NCI-H526 (cell line): Measurements from ENCODE around the gene KCNMA1.

Experiments used
- DNase-seq, 2 experiments: peaks; one replicate each; lab custom pipeline; 2025; lab: John Stamatoyannopoulos, UW

The KCNMA1 gene

DNA sequence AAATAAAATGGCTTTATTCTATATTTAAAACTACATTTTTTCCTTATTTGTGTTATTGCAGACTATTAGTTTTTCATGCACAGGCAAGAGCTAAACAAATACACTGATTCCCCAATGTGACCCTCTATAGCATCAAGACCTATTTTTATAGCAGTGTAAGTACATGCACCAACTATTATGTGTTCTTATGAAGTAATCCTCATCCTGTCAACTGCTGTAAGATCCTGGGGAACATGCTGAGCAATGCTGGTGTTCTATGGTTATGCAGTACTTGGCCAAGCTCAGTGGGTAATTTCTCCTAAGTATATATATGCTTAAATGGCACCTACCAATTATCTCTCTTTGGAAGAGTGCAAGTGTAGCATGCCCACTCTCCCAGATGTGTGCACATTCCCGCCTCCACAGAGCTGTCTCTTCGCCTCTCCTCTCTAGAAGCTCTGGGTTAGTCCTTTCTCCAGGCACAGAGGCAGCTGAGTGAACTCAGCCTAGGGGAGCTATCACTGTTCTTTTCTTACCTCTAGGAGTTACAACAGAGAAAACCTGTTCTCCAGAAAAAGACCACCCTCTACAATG, 428.8 kb downstream of the KCNMA1 start:
- DNase-seq, result no peak

DNA sequence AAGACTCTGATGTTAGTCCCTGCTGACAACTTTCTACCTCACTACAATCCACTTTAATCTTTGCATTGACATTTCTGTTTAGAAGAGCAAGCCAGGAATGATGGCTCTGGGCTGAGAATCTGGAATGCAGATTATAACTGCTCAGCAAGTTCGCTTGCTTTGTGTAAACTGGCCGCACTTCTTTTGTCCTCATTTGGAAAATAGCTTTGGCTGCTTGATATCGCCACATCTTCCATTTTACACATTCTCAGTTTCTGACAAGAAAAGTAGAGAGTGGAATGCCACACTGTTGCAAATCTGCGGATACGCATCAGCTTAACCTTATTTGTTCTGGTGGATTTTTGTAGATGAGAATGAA, 429.8 kb downstream of the KCNMA1 start:
- no peak for DNase-seq

DNA sequence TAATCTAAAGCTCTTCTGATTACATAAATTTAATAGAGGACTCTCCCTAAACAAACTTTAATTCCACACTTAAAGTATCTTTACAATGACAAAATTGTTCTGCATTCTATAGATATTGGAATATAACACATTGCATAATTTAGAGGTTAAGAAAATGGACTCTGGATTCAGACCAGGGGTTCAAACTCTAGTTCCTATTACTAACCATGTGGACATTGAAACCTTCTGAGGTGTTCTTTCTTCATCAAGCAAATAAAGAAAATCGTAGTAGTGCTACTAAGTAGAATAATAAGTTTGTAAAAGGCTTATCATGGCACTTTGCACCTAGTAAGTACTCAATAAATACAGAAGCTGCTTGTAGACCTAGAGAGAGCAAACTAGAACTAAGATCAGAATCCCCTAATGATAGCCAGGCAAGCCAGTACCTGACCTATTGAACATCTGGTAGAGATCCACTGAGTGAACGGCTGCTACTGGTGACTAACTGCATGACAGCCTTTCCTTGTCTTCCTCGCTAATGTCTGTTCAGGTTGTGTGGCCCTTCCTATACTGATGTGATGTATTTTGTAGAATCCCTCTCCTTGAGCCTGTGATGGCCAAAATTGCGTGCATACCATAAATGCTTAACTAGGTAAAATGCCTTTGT, 430.3 kb downstream of the KCNMA1 start:
- no peak for DNase-seq

DNA sequence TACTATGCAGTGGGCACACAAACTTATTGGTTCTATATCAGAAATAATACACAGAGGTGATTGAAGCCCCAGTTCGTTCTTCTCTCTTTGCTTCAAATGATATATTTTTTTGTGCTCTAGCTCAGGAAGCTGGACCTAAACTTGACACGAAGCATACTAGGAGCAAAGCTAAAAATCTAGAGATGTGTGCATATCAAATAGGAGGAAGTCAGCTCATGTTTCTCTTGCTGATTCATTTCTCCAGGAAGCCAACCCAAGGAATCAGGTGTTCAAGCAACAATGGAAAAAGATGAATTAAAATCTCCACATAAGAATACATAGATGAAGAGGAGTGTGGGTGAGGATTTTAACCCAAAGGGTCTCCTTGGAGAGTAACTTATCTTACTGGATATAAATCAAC, 432.5 kb downstream of the KCNMA1 start:
- no peak for DNase-seq

DNA sequence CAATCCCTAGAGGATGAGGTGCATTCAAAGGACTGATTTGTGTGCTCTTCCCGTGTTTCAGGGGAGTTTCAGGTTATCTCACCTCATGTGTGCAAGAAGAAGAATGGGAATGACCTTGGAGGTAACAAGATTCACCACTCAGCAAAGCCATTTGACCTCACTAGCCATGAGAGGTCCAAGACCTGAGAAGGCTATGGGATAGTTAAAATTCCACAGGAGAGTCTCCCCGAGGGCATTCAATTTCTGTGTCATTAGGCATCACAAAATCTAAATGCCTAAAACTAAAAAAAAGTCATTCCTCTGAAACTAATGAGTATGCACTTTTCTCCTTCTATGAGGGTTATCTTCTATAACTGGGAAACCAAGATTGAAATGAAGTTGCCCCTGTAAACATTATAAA, 433.4 kb downstream of the KCNMA1 start:
- no peak for DNase-seq

DNA sequence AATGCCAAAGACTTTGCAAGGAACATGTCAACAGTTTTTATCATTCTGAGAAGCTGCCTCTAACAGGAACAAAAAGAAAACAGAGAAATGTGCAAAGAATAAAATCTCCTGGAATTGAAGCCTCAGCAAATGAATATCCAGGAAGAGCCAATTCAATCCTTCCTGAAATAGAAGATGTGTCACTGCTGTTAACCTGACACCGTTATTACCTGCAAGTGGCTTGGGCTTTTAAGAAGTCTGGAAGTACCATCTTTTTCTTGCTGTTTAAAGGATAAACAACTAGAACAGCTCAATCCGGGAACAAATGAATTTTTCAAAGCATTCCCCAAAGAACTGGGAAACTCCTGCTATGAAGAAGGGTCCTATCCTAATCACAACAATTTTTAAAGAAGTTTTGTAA, 434.8 kb downstream of the KCNMA1 start:
- no peak for DNase-seq

DNA sequence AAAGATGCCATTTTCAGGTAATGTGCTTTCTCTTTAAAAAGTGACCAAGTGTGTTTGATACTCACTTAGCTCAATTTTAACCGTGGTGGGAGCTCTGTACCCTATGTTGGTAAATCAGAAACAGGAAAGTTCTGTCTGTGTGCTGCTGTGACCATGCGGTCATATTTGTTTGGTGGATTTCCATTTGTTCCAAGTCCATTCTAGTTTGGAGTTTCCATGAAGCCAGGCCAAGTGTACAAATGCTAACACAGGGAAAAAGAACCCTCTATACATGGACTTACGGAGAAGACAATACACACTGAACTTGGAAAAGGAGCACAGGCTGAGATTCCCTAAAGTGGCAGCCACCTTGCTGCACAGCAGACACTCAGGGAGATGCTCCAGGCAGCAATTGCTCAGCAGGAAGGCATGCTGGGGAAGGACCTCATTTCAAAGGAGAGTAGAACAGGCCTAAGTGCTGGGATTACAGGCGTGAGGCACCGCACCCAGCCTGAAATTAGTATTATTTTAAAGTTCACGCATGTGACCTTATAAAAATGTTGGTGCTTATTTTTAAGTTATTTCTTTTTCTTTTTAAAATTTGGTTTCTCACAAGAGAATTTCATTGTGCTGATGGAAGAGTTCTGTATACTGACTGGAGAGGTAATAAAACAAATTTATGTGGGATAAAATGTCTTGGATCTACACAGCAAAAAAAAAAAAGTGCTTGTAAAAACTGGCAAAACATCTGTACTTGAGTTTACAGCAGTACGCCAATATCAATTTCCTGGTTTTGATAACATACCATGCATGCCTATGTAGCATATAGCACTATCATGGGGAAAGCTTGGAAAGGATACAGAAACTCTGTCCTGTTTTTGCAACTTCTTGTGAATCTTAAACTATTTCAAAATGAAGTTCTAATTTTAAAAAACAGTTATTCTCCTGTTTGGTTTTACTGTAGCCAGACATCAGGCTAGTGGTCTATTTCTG, 436.2 kb downstream of the KCNMA1 start:
- no peak for DNase-seq

DNA sequence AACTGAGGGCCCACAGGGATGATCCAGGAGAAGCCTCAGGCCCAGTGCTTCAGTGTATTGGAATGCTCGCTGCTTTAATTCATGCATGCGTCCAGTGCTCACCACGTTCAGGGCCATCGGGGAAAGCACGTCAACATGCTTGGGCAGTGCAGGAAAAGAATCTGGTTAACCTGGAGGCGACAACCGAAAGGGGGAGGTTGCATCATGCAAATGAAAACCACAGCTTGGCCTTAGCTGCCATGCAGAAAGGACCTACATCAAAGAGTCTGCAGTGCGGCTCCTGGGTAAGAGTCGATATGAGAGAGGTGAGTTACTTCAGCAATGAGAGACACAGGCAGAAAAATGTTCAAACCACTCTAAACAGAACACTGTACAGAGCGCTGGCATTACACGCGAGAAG, 440.1 kb downstream of the KCNMA1 start:
- DNase-seq, result no peak

DNA sequence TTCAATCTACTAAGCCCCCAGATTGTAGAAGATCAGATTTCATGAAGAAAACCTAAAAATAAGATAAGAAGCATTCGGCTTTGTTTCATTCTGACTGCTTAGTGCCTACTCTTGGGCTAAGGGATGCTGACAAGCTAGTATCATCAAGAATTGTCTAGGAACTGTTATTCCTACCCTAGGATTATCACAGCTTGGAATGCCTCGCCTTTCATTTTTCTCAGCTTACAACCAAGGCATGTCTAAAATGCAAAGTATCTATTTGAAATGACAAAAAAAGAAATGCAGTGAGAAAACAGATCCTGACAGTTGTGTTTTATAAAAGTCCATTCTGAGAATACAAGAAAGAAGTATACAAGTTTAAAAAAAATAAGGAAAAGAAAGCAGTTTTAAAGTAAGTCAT, 441.0 kb downstream of the KCNMA1 start:
- no peak for DNase-seq

DNA sequence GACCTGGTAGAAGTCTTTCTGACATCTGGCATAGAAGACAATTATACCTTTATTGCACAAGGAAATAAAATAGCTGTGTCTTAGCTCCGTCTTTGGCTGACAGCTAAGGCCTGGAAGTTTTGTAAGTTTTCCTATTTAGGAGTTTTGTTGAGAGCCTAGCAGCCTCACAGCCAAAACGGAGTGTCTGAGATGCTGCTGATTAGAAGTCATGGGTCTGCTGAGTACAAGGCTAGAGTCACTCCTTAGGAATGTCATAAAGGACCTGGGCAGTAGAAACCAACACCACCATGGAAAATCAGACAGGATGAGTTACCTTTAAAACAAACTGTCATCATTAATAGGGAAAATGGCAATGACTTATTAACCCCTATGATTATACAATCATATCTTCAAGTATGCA, 442.5 kb downstream of the KCNMA1 start:
- DNase-seq, result no peak

DNA sequence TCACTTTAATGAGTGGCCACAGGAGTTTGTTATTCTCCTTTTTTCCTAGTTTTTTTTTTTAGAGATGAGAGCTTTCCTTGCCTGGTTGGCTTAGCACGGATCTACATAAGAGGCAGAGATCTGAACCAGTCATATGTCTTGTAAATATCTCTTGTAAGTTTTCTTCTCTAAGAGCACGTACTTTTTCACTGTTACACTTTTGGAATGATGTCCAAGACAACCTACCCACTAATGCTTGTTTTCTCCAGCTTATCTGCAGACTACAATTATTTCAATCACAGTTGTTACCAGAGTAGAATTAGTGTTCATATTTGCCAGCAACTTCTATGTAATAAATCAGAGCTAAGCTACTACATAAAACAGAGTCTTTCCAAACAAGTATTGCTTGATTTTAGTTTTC, 444.6 kb downstream of the KCNMA1 start:
- no peak for DNase-seq

DNA sequence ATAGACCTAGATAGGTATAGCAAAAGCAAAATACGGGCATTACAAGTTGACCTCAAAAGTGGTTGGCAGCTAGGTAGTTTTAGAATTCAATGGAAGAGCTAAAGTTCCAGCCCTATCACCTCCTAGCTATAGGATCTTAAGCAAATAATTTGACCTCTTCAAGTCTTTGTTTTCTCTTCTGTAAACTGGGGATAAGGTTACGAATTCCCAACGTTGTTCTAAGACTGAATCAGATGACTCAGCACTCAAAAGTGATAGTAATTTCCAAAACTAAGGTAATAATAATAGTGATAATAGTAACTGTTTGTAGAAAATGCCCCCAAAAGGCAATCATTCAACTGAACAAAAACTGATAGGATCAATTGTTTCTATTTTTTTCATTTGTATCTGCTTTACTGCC, 445.2 kb downstream of the KCNMA1 start:
- DNase-seq, result no peak

DNA sequence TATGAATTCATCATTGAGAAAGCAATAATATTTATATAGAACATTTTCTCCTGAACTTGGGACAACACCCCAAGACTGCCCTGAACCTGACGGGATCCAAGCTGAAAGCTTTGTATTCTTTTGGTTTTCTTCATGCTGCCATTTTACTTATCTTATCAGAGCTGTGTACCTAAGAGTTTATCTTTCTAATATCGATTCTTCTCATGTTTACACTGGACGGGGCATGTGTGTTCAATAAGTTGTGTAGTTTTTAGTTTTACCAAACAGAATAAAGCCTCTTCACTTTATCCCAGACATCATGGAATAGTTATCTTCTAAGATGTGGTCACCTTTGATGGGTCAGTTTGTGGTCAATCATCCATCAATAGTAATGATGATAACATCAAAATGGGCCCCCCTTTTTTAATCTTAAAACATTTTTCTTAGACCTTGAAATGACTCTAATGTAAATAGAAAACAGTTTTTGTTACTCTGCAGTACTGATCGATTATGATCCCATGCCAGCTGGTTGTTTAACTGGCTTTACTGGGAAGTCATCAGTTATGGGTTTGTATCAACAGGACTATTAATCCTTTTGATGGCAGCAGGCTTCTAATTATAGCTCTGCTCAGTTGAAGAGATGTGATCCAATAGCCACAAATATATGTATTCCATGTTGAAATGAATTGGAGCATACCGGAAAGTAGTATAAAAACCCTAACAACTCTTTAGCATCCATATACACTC, 446.1 kb downstream of the KCNMA1 start:
- DNase-seq, result no peak

DNA sequence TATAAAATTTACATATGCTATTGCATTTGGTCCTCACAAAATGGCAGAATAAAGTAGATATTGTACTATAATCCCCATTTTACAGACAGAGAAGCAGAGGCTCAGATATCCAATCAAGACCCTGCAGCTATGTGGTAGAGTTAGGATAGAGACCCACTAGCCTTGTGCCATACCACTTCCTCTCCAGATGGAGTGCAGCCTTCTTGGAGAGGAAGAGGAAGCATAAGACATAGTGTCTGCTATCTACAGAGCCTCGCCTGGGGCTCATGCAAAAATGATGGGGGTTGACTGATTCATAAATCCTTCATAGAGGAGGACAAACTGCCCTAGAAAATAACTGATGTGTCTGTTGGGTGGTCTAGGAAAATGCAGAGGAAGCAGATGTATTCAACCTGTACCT, 447.3 kb downstream of the KCNMA1 start:
- no peak for DNase-seq

DNA sequence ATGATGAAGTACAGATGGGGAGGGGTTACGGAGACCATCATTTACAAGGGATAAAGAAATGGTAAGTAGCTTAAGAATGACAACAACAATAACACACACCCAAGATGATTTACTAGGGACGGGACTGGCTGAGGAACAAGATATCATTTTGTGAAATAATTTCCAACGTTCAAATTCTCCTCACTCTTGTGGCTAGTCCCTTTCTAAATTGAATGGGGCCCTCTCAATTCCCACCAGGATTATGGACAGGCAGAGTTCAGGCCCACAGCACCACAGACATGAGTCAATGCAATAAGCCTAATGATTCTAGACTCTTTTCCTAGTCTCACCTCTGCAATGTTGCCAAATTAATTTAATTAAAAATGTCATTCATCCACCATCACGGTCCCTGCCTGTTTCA, 448.1 kb downstream of the KCNMA1 start:
- DNase-seq, result no peak

DNA sequence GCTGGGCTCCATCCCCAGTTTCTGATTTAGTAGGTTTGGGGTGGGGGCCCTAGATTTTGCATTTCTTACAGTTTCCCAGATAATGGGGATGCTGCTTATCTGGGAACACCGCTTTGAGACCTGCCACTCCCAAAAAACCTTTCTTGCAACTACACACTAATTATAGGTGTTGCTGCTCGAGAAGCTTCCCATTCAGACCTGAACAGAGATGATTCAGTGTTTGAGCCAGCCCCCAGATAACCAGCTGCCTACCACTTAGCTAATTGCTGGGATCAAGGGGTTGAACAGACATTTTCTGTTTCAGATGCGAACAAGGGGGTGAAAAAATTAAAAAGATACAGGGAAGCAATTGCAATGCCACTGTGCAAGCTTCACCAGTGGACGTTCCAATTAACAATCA, 448.5 kb downstream of the KCNMA1 start:
- DNase-seq, result no peak

DNA sequence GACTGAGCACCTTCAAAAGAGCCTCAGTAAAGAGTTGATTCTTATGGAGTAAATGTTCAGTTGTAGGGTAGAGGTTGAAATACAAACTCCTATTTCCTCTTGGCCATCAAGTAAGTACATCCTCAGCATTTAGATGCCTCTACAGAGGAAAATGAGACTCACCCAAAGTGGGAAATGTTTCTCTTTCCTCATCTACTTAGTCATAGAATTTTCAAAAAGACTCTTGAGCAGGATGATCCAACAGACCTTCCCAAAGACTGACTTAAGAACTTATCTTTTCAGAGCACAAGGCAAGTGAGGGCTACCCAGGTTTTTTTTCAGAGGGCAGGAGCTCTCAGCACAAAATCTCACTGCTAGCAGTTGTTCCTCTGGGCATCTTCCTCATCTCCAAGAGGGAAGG, 449.1 kb downstream of the KCNMA1 start:
- no peak for DNase-seq

DNA sequence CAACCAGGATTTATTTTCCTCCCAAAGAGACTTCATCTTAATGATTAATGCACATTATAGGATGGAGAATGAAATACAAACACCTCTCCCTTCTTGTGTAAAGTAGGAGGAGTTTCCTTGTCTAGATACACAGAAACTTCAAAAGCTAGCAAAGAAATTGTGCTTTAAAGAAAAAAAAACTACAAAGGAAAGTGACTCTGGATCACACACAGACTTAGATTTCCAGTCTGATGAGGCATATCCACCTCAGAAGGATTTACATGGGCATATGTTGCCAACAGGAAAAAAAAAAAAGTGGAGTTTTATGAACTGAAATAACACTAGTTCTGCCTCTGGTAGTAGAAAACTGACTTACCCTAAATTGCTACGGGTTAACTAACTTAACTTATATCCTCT, 449.6 kb downstream of the KCNMA1 start:
- DNase-seq, result no peak

DNA sequence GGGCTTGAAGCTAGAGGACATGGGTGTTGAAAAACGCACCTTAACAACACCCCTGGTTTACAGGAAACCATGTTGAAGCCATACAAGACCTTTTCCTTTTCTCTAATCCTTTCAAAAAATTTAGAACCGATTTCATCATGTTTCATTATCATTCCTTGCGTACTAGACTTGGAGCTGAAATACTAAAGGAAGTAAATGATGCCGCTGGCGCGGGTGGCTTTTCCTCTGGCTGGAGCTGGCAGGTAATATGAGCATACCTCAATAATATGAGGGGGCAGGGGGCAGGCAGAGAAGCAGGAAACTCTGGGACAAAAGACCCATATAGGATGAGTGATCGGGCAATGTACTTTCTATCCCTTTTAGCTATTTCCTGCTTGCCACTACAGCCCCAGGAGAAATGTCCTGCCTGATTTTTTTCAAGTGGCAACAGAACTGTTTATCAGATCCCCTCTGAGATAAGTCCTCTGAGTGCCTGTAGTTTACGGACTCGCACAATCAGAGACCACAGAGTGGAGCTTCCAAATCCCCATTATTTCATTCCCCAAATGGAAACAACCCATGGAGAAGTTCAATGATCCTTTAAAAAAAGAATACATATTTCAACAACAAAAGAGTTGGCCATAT, 450.1 kb downstream of the KCNMA1 start:
- DNase-seq, result no peak

DNA sequence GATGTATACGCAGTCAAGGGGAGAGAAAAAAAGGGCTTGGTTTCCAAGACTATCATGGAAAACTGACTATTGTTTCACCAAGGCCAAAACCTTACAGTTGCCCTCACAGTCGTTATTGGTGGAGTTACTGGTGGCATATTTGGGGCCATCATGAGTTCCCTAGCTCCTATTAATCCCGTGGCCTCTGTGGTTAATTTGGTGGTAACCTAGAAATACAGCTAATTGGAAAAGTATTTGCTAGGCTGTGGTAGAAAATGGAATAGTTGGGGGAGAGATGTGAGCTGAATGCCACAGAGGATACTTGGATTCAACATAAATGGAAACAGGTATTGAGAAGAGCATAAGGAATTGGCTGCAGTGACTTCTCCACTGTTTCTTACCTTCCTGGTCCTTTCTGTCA, 450.7 kb downstream of the KCNMA1 start:
- no peak for DNase-seq

DNA sequence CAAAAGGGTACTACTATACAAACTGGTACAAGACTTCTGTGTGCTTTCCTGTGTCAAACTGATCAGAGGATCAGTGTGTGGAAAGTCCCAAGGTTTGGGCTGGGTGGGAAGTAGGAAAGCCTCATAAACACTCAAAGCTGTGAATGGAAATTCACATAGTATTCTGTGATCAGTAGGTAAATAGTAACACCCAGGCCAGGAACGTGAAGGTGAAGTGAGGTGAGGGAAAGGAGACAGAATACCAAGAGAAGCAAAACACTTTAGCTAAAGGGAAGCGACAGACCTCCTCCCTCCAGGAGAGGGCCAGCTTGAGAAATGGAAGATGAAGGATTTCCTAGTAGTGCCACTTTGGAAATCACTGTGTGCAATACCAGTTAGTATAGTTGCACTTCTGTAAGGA, 451.9 kb downstream of the KCNMA1 start:
- DNase-seq, result no peak

DNA sequence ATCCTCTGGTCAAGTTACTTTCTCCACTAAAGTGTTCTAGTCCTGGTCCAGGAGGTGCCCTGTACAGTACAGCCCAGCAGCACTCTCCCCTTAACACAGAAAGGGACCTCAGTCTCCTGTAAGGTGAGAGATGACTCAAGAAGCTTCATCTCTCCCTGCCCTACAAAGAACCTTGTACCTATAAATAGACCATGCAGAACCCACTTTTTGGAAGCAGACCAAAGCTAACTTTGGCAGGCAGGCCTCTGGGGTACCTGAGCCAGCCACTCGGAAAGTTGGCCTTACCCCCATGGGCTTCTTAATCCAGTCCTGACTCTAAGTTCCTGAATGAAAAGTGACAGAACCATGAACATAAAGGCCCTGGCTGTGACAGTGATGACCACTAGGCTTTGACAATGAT, 454.8 kb downstream of the KCNMA1 start:
- no peak for DNase-seq
